NOMO-1 treated with DMSO at 0.1 percent for 48 hours (cell line): ENCODE data around the gene CLDN24.

Experiments used
- DNase-seq: peaks from one replicate; lab custom pipeline; 2025; ENCODE audit not compliant: unreplicated experiment; lab: John Stamatoyannopoulos, UW

CLDN24 gene

GRCh38 chr4:183323295-183323694 lies 1.1 kb upstream of the CLDN24 start:
- no peak for DNase-seq

DNA sequence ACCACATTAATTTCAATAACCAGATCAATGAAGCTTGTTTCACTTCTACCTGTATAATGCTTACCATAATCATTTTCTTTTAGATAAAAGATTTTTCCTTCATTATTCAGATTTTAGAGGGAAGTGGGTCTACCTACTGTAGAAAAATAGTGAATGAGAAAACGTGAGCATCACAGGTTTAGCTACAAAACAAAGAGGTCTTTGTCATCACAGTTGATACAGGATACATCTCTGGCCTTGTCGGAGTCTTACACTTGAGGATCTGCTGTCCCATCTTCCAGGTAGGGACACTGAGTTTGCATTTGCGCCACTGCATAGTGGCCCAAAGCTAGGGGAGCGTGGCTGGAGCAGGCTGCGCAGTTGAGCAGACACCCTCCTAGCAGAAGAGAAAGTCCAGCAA lies 710 bp downstream of the CLDN24 start:
- DNase-seq: no peak

- DNase-seq: no peak
Observed at GRCh38 chr4:183321079-183321478, 1.1 kb downstream of the CLDN24 start.

DNA sequence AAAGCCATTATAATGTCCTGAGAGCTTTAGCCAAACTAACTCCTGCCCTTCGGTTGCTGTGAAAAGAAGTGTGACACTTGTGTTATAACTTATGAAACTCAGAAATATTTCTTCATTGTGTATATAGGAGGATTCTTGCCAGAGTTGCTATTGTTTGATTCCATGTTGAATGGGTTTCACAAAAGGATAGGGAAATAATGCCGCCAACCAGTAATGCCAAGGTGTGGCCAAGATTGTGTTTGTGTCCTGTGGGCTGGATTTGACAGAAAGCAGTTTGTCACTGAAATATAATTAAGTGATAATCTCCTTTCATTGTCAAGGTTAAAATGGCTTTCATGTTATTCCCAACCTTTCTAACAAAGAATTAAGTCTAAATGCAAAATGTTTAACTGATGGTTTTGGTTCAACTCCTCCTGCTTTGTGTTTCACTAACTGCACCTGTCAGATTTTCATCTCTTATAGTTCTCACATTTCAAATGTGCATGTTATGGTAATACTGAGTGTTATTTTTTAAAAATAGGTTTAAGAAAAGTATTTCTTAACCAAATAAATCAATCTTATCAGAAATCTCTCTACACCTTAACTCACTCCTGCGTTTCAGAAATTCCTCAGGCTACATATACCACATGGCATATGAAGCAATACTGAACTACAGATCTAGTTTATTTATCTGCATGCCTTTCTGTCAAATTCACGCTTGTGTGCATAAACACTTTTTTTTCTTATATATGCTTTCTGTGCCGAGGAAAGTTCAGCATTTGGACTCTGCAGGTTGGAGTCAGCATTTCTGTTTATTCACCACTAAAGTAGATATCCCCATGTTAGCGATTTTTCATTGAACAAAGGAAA lies 1.8 kb downstream of the CLDN24 start, which contains the start of gene CLDN22:
Gene CLDN22, minus strand, starts transcription at position 66 of the 849 bp plus-strand sequence. Its CDS starts 58 bp downstream, at position 8.
- DNase-seq: no peak

- no peak for DNase-seq
Observed at GRCh38 chr4:183318656-183319055, 3.6 kb downstream of the CLDN24 start.

DNA sequence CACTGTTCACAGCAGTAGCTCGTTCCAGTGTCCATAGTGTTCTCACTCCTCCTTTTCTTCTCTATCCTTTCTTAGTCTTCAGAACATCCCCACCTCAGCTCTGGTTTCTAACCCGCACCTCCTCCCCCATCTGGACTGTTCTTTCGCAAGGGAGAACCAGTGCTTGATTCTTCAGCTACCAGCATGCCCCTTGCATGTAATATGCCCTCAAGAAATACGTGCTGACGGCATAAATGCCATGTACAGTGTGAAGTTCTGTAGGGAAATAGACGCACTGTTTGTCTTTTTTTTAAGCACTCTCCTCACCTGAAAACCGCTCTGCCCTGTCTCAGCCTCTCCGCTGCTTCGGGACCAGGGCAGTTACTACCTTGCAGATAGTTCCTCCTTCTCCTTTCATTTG lies 7.4 kb downstream of the CLDN24 start:
- DNase-seq: no peak

DNA sequence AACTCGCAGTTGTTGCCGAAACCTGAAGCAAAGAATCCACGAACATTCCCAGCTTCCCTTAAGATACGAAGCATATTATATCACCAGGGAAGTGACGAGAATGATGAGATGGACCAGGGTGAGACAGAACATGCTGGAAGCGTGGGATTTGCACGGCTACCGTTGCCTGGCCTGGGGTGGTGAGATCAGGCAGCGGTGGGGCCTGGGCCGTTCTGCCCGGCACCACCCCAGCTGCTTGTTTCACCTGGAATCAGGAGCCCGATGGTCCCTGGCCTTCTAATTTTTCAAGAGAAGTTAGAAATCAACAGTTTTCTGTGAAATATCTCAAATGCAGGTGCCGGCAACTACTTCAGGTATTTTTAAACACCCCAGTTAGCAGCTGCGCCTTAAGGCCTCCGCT lies 7.9 kb downstream of the CLDN24 start:
- no peak for DNase-seq

DNA sequence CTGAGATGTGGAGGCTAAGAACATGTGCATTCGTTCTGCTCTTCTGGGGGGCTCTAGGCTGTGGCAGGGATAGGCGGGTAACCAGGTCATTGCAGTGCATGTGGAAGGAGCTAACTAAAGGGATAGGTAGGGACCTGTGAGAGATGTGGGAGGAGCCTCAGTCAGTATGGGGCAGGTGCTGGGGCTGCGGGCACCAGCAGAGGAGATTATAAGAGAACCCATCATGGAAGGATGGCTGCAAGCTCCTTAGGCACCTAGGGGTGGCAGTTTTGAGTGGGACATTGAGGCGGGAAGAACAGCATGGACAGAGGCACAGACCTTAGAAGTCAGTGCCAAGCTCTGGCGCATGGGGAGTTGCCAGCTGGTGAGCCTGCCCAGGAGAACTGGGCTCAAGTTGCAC lies 9.4 kb downstream of the CLDN24 start:
- no peak for DNase-seq

- DNase-seq: no peak
Observed at GRCh38 chr4:183306811-183307210, 15.4 kb downstream of the CLDN24 start.

- DNase-seq: no peak
Observed at GRCh38 chr4:183304538-183304937, 17.7 kb downstream of the CLDN24 start.

- DNase-seq: no peak
Observed at GRCh38 chr4:183304067-183304466, 18.2 kb downstream of the CLDN24 start.

DNA sequence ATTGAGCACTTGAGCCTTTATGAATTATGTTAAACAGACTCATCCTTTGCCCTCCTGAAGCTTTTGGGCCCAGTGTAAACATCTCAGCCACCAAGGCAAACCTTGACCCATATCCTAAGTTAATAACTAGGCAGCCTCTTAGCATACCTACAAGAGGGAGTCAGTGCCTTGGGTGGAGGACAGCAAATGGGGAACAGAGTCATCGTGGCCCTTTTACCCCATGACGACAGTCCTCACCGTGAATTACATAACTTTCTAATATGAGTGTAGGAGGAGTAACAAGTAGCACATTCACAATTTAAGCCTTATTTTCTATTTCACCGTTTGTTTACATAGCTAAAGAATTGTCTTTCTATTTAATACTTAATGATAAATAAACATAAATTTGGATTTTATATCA lies 18.9 kb downstream of the CLDN24 start:
- peak; percentile 18 for DNase-seq

GRCh38 chr4:183300655-183301054 lies 21.6 kb downstream of the CLDN24 start:
- no peak for DNase-seq

DNA sequence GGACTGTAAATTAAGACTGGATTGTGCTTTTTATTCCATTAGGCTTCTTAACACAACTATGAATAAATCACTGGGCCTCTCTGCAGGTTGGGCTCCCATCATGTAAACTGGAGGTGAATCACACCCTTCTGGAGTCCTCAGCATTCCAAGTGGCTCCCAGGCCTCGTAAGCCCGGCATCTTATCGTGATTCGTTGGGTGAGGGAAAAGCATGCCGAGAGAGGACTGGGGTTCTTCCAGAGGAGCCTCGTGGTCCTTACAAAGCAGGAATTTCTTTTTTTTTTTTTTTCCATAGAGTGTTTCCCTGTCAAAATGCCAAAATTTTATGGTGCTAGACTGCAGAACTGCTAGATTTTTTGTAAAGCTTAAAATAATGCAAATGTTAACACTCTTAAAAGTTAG lies 22.2 kb downstream of the CLDN24 start:
- DNase-seq: no peak

DNA sequence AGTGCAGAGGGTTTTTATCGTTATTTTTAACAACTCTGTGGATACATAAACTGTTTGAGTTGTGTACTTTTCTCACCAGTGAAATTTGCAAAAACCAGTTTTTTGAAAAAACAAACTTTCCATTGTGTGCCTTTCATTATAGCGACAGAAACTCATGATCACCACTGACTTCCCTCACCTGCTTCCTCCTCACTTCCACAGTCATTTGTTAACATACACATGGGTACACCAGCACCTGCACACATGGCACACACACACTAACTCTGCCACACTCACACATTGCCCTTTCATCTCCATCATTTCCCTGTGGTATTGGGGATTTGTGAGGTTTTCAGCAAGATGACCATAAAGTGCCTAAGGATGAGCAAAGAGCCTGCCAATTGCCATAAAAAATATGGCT lies 22.8 kb downstream of the CLDN24 start:
- DNase-seq: no peak

GRCh38 chr4:183297675-183298074 lies 24.6 kb downstream of the CLDN24 start:
- no peak for DNase-seq

DNA sequence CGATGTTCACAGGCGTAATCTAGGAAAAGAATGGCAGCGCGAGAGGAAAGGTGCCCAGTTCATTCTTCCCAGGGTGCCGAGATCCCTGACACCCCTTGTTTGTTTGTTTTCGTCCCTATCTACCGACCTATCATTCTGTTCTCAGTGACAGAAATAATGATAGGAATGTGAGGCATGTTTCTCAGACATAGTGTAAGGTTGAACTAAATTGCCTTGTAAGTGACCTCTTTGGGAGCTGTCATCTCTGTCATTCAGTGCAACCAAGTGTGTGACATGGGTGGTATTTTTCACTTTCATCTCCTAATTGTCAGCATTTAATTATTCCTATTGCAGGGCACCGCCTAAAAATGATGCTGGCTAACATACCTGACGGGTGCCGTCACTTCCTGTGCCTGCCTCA lies 26.5 kb downstream of the CLDN24 start:
- no peak for DNase-seq

GRCh38 chr4:183291070-183291469 lies 31.2 kb downstream of the CLDN24 start:
- no peak for DNase-seq

DNA sequence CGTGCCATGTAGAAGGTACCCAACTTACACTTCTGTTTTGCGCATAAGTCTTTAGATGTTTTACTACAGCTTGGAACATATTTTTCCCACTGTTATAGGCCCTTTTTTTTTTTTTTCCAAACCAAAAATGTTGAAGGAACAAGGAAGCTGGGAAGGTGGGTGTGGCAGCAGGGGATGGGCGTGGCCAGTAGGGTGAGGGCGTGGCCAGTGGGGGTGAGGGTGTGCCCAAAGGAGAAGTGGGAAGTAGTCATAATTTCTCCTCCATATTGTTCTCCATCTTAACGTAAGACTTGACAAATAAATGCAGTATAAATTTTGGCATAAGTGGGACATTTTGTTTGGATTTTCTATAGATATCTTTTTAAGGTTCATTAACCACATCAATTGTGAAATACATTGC lies 32.5 kb downstream of the CLDN24 start:
- no peak for DNase-seq

DNA sequence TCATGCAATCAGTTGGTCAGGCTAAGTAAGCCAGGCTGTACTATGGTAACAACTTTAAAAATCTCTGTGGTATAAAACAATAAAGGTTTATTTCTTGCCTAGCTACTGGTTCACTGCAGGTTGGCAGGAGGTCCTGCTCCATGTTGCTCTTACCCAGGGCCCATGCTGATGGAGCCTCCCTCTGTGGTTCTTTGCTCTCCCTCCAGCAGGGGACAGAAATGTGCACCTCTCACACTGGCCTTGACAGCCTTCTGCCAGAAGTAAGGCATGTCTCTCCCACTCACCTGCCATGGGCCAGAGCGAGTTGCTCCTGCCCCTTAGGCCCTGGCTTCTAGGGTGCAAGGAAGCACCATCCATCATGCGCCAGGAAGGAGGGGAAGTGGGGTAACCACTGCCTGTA lies 33.3 kb downstream of the CLDN24 start:
- no peak for DNase-seq

DNA sequence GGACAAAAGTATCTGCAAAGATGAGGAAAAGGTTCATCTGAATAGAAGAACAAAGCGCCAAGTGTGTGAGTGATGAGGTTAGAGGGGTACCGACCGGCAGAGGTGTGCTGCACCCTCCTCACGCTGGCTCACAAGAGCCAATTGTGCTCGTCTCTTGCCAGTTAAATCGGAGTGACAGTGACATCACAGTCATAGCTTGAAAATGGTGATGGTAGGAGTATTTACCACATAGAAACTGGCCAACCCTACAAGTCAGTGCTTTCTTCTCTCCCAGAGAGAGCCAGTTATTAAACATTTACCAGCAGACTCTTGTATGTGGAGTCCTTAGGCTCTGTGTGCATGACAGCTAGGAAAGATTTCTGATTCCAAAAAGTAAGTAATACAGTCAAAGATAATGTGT lies 34.5 kb downstream of the CLDN24 start:
- no peak for DNase-seq

GRCh38 chr4:183287309-183287659 lies 34.9 kb downstream of the CLDN24 start:
- no peak for DNase-seq
